Fibroblast of mammary gland (primary cell): ENCODE measurements around the gene ZNF423.

Experiments
- DNase-seq: peaks from one replicate; pipeline ENCODE4 v3.0.0-alpha.2; 2010; ENCODE audit warnings: low read depth
- H3K4me3 ChIP-seq: 2 replicates; pipeline ENCODE4 v1.5.1; 2011; ENCODE audit warnings: low read depth, mild to moderate bottlenecking, low read length, moderate library complexity; ENCODE audit not compliant: control insufficient read depth
- TF ChIP-seq, protein P1 (sequence below): conservative IDR thresholded peaks from 2 replicates; pipeline ENCODE4 v1.5.1; 2011; ENCODE audit warnings: low read depth, low read length, inconsistent platforms; ENCODE audit not compliant: control insufficient read depth, insufficient read depth

The ZNF423 gene

GRCh38 chr16:49869731-49870130 lies 13.8 kb upstream of the ZNF423 start:
- H3K4me3 ChIP-seq: no peak overlapping the region
- DNase-seq: no peak
- TF ChIP-seq, protein P1, sequence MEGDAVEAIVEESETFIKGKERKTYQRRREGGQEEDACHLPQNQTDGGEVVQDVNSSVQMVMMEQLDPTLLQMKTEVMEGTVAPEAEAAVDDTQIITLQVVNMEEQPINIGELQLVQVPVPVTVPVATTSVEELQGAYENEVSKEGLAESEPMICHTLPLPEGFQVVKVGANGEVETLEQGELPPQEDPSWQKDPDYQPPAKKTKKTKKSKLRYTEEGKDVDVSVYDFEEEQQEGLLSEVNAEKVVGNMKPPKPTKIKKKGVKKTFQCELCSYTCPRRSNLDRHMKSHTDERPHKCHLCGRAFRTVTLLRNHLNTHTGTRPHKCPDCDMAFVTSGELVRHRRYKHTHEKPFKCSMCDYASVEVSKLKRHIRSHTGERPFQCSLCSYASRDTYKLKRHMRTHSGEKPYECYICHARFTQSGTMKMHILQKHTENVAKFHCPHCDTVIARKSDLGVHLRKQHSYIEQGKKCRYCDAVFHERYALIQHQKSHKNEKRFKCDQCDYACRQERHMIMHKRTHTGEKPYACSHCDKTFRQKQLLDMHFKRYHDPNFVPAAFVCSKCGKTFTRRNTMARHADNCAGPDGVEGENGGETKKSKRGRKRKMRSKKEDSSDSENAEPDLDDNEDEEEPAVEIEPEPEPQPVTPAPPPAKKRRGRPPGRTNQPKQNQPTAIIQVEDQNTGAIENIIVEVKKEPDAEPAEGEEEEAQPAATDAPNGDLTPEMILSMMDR: no peak

GRCh38 chr16:49867796-49868668 lies 12.1 kb upstream of the ZNF423 start:
- TF ChIP-seq, protein P1: no peak
- DNase-seq: no peak
- no peak overlapping the region for H3K4me3 ChIP-seq

DNA sequence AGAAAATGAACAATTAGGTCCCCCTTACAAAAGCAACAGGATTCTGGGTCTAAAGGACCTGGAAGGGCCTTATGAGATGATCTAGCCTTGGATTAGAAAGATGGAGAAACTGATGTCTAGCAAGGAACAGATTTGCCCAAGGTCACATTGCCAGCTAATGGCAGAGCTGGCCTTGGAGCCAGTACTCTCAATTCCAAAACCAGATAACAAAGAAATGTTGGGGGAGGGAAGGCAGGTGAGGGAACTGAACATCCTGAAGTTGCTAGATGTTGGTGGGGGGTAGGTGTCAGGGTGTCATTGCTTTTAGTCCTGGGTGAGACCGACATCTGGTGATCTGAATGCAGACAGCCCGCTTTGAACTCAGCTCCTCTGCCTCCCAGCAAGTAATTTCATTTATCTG lies 11.3 kb upstream of the ZNF423 start:
- TF ChIP-seq, protein P1: no peak
- DNase-seq: no peak
- no peak overlapping the region for H3K4me3 ChIP-seq

- TF ChIP-seq, protein P1: no peak
- no peak for DNase-seq
Measured at GRCh38 chr16:49866595-49867071, 10.7 kb upstream of the ZNF423 start.

GRCh38 chr16:49862694-49863093 lies 6.8 kb upstream of the ZNF423 start:
- no peak overlapping the region for H3K4me3 ChIP-seq
- TF ChIP-seq, protein P1: no peak
- no peak for DNase-seq

More at GRCh38 chr16:49866595-49867071, 10.7 kb upstream of the ZNF423 start:
- H3K4me3 ChIP-seq: no peak overlapping the region

DNA sequence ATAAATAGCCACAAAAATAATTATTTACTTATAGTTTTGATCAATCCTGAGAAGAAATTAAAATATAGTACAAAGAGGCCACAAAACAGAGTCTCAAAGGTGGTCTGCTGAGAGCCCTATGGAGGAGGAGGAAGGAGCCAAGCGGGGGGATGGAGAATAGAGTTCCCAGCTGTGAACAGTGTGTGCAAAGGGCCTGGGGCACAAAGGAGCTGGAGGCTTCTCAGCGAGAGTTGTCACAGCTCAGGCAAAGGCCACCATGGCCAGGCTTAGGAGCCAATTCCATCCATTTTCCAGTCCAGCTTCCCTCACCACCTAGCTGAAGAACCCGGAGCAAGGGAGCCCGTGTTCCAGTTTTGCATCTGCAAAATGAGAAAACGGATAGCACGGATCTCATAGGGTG lies 5.4 kb upstream of the ZNF423 start:
- TF ChIP-seq, protein P1: no peak
- H3K4me3 ChIP-seq: no peak overlapping the region
- DNase-seq: no peak
